ENCODE data around the gene TENT4A.
A peak's percentile ranks its signal among the peaks of the same experiment; 100 is the strongest.
"Not testable (repeated sequence)": the region's sequence is repeated elsewhere in the genome, so short reads cannot be mapped to it uniquely, and the experiment has no call there.

The TENT4A gene

GRCh38 chr5:6713274-6714225 is at the start of gene TENT4A:
Gene TENT4A (plus strand): TSS chr5:6713432. CDS start chr5:6713984, 552 bp downstream.
- no peak for TF ChIP-seq POLR2A (IDR thresholded peaks at IDR 0.05; ENCODE audit: low read length)
- DNase-seq: peak; percentile 57 to 72

DNA sequence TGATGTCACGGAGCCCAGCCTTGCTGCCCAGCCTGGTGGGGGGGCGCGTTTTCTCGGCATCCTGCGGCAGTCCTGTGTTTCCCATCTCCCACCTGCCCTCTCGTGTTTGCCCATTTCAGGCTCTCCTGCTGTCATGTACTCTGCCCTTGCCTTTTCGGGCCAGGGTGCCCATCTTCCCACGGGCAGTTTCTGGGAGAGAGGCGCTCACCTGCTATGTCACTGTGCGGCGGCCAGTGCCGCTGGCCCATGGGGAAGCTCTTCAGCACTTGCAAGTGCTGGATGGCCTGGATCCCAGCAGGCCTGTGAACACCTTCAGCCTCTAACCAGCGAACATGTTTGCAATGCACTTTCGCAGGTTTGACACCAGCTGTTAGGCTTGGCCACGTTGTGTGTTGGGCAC is 46.5 kb upstream of the TENT4A start:
- no peak for TF ChIP-seq POLR2A (IDR thresholded peaks at IDR 0.05; ENCODE audit: low read length)
- no peak for TF ChIP-seq GATA1 (IDR thresholded peaks at IDR 0.05; ENCODE audit: low read depth, low read length)
- DNase-seq: no peak

- no peak for DNase-seq
- no peak for TF ChIP-seq POLR2A (IDR thresholded peaks at IDR 0.05; ENCODE audit: low read length)
- TF ChIP-seq GATA1 (IDR thresholded peaks at IDR 0.05; ENCODE audit: low read depth, low read length): no peak
Observed at GRCh38 chr5:6667648-6668047, 45.6 kb upstream of the TENT4A start.

- DNase-seq: not testable (repeated sequence)
Observed at GRCh38 chr5:6668717-6669116, 44.5 kb upstream of the TENT4A start.

DNA sequence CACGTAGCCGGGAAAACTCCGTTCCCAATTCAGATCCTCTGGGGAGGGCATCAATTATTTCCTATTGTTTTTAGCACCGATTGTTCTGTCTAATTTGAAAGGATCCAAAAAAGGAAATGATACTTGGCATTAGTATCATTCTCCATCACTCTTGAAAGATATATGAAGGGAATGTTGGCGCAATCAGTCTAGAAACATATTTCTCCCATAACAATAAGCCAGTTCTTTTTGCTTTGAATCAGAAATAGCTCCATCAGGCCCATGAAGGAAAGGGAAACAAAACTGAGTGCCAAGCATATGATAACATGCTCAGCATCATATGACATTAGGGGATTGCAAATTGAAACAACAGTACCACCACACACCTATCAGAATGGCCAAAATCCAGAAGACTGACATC is 40.2 kb upstream of the TENT4A start:
- no peak for DNase-seq
- TF ChIP-seq GATA1 (IDR thresholded peaks at IDR 0.05; ENCODE audit: low read depth, low read length) (no peak), POLR2A (IDR thresholded peaks at IDR 0.05; ENCODE audit: low read length) (no peak)

DNA sequence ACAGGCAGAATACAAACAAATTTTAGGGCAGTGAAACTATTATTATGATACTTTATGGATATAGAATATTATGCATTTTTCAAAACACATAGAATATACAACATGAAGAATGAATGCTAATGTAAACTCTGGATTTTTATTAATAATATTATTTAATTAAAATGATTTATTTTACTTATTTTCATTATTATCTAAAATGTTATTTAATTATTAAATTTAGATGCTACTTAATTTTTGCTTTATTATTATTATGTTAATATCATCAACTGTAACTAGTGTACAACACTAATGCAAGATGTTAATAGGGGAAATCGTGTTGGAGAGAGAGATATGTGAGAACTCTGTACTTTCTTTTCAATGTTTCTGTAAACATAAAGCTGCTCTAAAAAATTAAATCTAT is 39.3 kb upstream of the TENT4A start:
- TF ChIP-seq POLR2A (IDR thresholded peaks at IDR 0.05; ENCODE audit: low read length): no peak
- TF ChIP-seq GATA1 (IDR thresholded peaks at IDR 0.05; ENCODE audit: low read depth, low read length): no peak
- DNase-seq: no peak

- no peak for DNase-seq
- no peak for TF ChIP-seq GATA1 (IDR thresholded peaks at IDR 0.05; ENCODE audit: low read depth, low read length)
- TF ChIP-seq POLR2A (IDR thresholded peaks at IDR 0.05; ENCODE audit: low read length): no peak
Observed at GRCh38 chr5:6674421-6674820, 38.8 kb upstream of the TENT4A start.

- TF ChIP-seq POLR2A (IDR thresholded peaks at IDR 0.05; ENCODE audit: low read length) (no peak), GATA1 (IDR thresholded peaks at IDR 0.05; ENCODE audit: low read depth, low read length) (no peak)
- no peak for DNase-seq
Observed at GRCh38 chr5:6674886-6675285, 38.3 kb upstream of the TENT4A start.

DNA sequence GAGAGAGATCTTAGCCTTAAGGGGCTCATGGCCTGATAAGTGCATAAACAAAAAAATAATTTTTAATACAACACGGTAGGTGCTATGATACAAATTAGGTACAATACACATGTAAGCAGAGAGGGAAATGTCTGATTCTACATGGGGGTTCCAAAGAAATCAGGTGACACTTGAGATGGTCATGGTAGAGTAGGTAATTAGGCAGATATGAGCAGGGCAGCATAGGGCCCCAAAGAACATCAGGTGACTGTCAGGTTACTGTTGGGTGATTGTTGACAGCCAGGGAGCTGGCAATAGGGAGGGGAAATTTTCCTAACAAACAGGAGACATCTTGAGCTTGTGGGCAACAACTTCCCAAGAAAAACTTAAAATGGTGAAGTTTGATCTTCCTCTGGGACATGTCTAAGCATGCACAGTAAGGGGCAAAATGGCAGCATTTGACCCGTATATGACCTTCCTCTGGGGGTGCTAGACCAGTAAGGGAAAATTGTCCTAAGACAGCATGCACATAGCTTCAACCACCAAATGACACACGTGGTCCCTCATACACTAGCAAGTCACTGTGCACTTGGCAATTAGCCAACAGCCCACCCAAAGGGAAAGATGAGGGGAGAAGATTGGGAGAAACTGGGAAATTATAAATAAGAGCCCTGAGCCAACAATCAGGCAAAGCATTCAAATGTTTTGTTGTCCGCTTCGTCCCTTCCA is 37.3 kb upstream of the TENT4A start:
- DNase-seq: peak; percentile 3 to 8
- TF ChIP-seq POLR2A (IDR thresholded peaks at IDR 0.05; ENCODE audit: low read length) (no peak), GATA1 (IDR thresholded peaks at IDR 0.05; ENCODE audit: low read depth, low read length) (no peak)

DNA sequence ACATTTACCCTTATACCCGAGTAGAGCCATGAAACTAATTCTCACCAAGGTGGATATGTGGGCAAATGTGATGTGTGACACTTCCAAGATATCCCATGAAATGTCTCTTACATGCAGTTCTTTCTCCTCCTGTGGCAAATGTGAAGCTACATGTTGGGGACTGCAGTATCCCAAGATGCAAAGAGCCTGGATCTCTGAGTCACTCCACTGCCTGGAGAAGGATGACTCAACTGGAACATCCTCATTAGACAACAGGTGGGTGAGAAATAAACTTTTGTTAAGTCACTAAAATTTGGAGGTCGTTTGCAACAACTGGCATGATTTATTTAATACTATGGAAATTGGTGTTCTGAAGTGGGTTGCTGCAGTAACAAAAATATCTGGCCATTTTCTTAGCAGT is 36.5 kb upstream of the TENT4A start:
- TF ChIP-seq GATA1 (IDR thresholded peaks at IDR 0.05; ENCODE audit: low read depth, low read length): no peak
- TF ChIP-seq POLR2A (IDR thresholded peaks at IDR 0.05; ENCODE audit: low read length): no peak
- DNase-seq: no peak

DNA sequence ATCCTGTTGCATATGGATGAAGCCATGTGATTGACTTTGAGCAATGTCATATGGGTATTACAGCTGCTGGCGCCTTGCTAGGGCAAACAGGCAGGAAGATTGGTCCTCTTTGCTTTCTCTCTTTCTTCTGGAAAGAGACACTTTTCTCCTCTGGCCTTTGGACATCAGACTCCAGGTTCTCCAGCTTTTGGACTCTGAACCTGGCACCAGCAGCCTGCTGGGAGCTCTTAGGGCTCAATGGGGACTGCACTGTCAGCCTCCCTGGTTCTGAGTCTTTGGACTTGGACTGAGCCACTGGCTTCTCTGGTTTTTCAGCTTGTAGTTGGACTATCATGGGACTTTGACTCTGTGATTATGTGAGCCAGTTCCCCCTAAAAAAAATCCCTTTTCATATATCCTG is 34.8 kb upstream of the TENT4A start:
- TF ChIP-seq POLR2A (IDR thresholded peaks at IDR 0.05; ENCODE audit: low read length) (no peak), GATA1 (IDR thresholded peaks at IDR 0.05; ENCODE audit: low read depth, low read length) (no peak)

DNA sequence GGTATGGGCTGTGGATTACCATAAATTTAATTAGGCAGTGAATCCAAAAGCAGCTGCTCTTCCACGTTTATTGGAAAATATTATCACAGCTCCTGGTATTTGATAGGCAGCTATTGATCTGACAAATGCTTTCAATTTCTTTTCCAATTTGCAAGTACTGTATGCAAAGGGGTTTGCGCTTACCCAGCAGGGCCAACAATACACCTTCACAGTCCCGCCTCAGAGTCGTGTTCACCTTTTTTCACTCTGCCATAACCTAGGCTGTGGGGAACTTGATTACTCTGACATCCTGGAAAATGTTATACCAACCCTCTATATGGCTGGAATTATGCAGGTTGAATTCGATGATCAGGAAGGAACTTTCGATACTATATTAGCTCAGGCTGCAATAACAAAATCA is 32.3 kb upstream of the TENT4A start:
- TF ChIP-seq POLR2A (IDR thresholded peaks at IDR 0.05; ENCODE audit: low read length): no peak
- TF ChIP-seq GATA1 (IDR thresholded peaks at IDR 0.05; ENCODE audit: low read depth, low read length): no peak

More for the DNA sequence above, 34.8 kb upstream of the TENT4A start:
- no peak for DNase-seq

GRCh38 chr5:6681682-6682081 is 31.6 kb upstream of the TENT4A start:
- DNase-seq: no peak
- no peak for TF ChIP-seq POLR2A (IDR thresholded peaks at IDR 0.05; ENCODE audit: low read length)
- TF ChIP-seq GATA1 (IDR thresholded peaks at IDR 0.05; ENCODE audit: low read depth, low read length): no peak

More for the DNA sequence above, 32.3 kb upstream of the TENT4A start:
- no peak for DNase-seq

- no peak for DNase-seq
- TF ChIP-seq GATA1 (IDR thresholded peaks at IDR 0.05; ENCODE audit: low read depth, low read length) (no peak), POLR2A (IDR thresholded peaks at IDR 0.05; ENCODE audit: low read length) (no peak)
Observed at GRCh38 chr5:6682239-6682638, 31.0 kb upstream of the TENT4A start.

- no peak for DNase-seq
- TF ChIP-seq GATA1 (IDR thresholded peaks at IDR 0.05; ENCODE audit: low read depth, low read length) (no peak), POLR2A (IDR thresholded peaks at IDR 0.05; ENCODE audit: low read length) (no peak)
Observed at GRCh38 chr5:6683241-6683640, 30.0 kb upstream of the TENT4A start.
